Right lobe of liver (tissue), 6 donors: Measurements from ENCODE around the gene RIPOR2. TPM values are rescaled to one million over a fixed set of nuclear protein-coding genes. Genes with fewer than 3 reads are reported as not detected.

Source experiments
- ATAC-seq, 4 donors: fragments of 200-7000 bp; cut with Tn5 transposase; one replicate each; pipeline ENCODE4 v1.9.1; 2020; ENCODE audit warnings: mild to moderate bottlenecking in 4 of 4, moderate library complexity in 4 of 4
- DNase-seq, 3 donors: peaks; one replicate each; pipeline ENCODE4 v3.0.0-alpha.2; 2020
- H3K27ac ChIP-seq, 3 donors: fragments of 200-600 bp; one replicate each; pipeline ENCODE4 v1.8.0; 2022
- H3K27me3 ChIP-seq, 2 donors: fragments of 200-600 bp; one replicate each; pipeline ENCODE4 v1.8.0; 2022
- H3K36me3 ChIP-seq, 4 donors: fragments of 200-600 bp; sonication (generic) in 1 of 4; one replicate each; pipeline versions ENCODE4 v1.5.1 to v1.8.0; 2017 to 2022; ENCODE audit warnings: control low read depth in 1 of 4
- H3K4me1 ChIP-seq, 4 donors: fragments of 200-600 bp; sonication (generic) in 1 of 4; one replicate each; pipeline versions ENCODE4 v1.5.1 to v1.8.0; 2017 to 2022; ENCODE audit warnings: control low read depth in 1 of 4
- H3K4me3 ChIP-seq, 3 donors: fragments of 200-600 bp; one replicate each; pipeline ENCODE4 v1.8.0; 2022
- H3K9me3 ChIP-seq, 4 donors: fragments of 200-600 bp; sonication (generic) in 1 of 4; one replicate each; pipeline versions ENCODE4 v1.5.1 to v1.8.0; 2017 to 2022; ENCODE audit warnings: control low read depth in 1 of 4
- POLR2A ChIP-seq: fragments of 450-650 bp; IDR thresholded peaks from one replicate; pipeline ENCODE4 v1.6.1; 2017; ENCODE audit warnings: antibody characterized with exemption, mild to moderate bottlenecking
- WGBS: methylation state at CpG from one replicate; pipeline ENCODE4 v1.1.6; 2018; ENCODE audit warnings: low coverage, low lambda C conversion rate; ENCODE audit not compliant: insufficient coverage; ENCODE audit errors: missing lambda C conversion rate; 5-methylcytosine and 5-hydroxymethylcytosine counted together
- intact Hi-C, 2 donors: fragments of 100-400 bp; cut with DNase I; formaldehyde crosslinking; loops; one replicate each; pipeline versions ENCODE4 v1.11.2 to v1.14.1; 2022
- total RNA-seq, 6 experiments: library from RNA; depleted of rRNA in 2 of 6; stranded (reverse); fragments of >200 nt in 2 of 6; fragmentation: NEBNext Ultra II Directional in 3 of 6; extraction: Animal tissue kit (Norgen Biotek cat#: 25700) in 3 of 6; gene quantifications; one replicate each; pipeline versions ENCODE4 v1.1.0 to v1.2.4, GENCODE V29; 2016 to 2023
- TF ChIP-seq, protein P1 (sequence below), 4 donors: fragments of 200-600 bp in 3 of 4; fragments of 450-650 bp in 1 of 4; IDR thresholded peaks; one replicate each; pipeline versions ENCODE4 v1.5.1 to v1.8.0; 2016 to 2022; ENCODE audit warnings: antibody characterized with exemption in 4 of 4, mild to moderate bottlenecking in 2 of 4
- donor health status: DM: no; HTN: yes; CAD: no.
- donor health status: DM: no; HTN: no; CAD: no.
- donor health status: DM: no; HTN: no; CAD: no.
- donor health status: DM: no; HTN: yes; CAD: no.
- donor health status: DM: no; HTN: yes; CAD: no.

RIPOR2 gene
- total RNA-seq, 6 experiments from 2014 or later: 1.8 to 4.6 (median 3.5) TPM

DNA sequence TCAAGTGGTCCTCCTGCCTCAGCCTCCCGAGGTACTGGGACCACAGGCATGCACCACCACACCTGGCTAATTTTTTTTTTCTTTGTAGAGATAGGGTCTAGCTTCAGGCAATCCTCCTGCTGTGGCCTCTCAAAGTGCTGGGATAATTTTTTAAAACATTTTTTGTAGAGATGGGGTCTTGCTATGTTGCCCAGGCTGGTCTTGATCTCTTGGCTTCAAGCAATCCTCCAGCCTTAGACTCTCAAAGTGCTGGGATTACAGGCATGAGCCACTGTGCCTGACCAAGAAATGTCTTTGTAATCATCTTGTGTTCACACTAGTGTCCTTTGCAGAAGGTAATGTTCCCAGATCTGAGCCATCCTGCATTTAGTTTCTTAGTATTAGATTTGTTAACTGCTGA, 61.6 kb downstream of the RIPOR2 start:
- intact Hi-C loops: no loop called here
- H3K4me1 ChIP-seq: no peaks in the 10 kb centered on the region
- 89% methylated on average over 1 of the region's 1 CpG for WGBS
- ATAC-seq (no peak), DNase-seq (no peak)
- H3K27ac ChIP-seq: no peak overlapping the region
- H3K9me3 ChIP-seq: no peaks in the 10 kb centered on the region
- no peak overlapping the region for H3K4me3 ChIP-seq
- H3K27me3 ChIP-seq: no peaks in the 10 kb centered on the region
- H3K36me3 ChIP-seq: peaks cover 0 to 4% (median 0%) of the 10 kb centered on the region in 4 donors
- TF ChIP-seq, protein P1, sequence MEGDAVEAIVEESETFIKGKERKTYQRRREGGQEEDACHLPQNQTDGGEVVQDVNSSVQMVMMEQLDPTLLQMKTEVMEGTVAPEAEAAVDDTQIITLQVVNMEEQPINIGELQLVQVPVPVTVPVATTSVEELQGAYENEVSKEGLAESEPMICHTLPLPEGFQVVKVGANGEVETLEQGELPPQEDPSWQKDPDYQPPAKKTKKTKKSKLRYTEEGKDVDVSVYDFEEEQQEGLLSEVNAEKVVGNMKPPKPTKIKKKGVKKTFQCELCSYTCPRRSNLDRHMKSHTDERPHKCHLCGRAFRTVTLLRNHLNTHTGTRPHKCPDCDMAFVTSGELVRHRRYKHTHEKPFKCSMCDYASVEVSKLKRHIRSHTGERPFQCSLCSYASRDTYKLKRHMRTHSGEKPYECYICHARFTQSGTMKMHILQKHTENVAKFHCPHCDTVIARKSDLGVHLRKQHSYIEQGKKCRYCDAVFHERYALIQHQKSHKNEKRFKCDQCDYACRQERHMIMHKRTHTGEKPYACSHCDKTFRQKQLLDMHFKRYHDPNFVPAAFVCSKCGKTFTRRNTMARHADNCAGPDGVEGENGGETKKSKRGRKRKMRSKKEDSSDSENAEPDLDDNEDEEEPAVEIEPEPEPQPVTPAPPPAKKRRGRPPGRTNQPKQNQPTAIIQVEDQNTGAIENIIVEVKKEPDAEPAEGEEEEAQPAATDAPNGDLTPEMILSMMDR (IDR thresholded peaks at IDR 0.05): no peak
- no peak for TF ChIP-seq POLR2A

DNA sequence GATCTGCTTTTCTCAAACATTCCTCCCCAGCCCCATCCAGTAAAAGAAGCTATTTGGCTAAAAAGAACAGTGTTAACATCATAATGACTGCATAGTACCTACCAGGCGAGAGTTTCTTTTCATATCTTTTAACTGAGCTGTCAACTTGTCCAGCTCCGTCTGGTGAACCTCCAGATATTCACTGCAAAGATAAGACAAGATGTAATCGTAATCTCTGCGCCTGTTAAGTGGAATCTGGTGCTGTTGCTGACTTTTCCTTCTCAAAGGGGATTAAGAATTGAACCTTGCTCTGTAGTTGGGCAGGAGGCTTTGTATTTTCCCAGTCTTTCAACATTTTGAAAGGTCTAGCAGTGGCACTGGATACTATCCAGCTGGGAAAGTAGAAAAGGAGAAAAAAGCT, 63.0 kb downstream of the RIPOR2 start:
- WGBS: 62% methylated on average over 4 of the region's 4 CpGs

DNA sequence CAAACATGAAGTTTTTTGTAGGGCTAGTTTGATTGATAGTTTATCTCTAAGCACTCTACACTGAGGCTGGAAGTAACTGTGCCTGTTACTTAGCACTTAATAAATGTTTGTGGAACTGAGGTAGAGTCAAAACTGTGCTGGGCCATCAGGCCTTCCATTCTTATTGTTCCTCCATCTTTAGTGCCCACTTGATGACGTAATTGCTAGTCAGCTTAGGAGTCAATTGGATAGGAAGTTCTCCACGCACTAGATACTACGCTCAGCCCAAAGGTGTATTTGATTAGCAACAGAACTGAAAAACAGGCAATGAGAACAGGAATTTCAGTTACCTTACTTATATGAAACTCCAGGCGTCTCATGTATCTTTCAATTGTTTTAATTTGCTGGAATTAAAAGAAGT, 67.0 kb downstream of the RIPOR2 start:
- ATAC-seq (no peak), DNase-seq (no peak)
- H3K27ac ChIP-seq: no peak overlapping the region
- no peaks in the 10 kb centered on the region for H3K36me3 ChIP-seq
- 82% methylated on average over 4 of the region's 4 CpGs for WGBS
- TF ChIP-seq POLR2A: no peak
- TF ChIP-seq, protein P1 (IDR thresholded peaks at IDR 0.05): no peak
- no peaks in the 10 kb centered on the region for H3K27me3 ChIP-seq
- H3K9me3 ChIP-seq: no peaks in the 10 kb centered on the region
- intact Hi-C loops: no loop called here
- no peaks in the 10 kb centered on the region for H3K4me1 ChIP-seq
- H3K4me3 ChIP-seq: no peak overlapping the region

More for the DNA sequence above, 63.0 kb downstream of the RIPOR2 start:
- ATAC-seq (no peak), DNase-seq (no peak)
- Histone ChIP-seq H3K4me1 (no peaks in the 10 kb centered on the region), H3K4me3 (no peak overlapping the region), H3K36me3 (peaks cover 0 to 4% (median 0%) of the 10 kb centered on the region in 4 donors), H3K9me3 (no peaks in the 10 kb centered on the region), H3K27me3 (no peaks in the 10 kb centered on the region), H3K27ac (no peak overlapping the region)
- intact Hi-C loops: no loop called here
- TF ChIP-seq POLR2A: no peak
- TF ChIP-seq, protein P1 (IDR thresholded peaks at IDR 0.05): no peak

DNA sequence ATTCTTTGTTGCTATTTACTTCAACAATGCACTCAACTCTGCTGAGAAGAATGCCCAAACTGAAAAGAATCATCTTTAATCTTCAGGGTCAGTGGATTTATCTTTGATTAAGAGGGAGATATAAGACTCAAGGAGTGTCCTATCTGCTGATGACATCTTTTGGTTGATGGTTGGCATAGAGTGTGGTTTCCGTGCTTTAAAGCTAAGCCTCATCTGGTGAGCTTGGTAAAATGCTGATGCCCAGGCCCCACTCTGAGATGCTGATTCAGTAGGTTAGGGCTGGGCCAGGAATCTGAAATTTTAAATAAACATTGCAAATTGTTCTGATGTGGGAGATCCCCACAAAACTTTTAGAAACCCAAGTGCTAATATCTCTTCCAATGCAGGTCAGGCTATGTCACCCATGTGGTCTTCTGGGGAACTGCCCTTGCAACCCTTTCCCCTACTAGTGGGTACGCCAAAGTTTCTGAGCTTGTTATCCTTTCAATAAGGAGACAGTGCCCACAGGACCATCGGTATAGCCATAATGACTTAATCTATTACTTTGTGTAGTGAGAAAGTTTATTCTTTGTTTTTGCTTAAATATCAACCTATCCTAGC, 68.6 kb downstream of the RIPOR2 start:
- ATAC-seq (no peak), DNase-seq (no peak)
- H3K27ac ChIP-seq: no peak overlapping the region
- H3K36me3 ChIP-seq: no peaks in the 10 kb centered on the region
- H3K9me3 ChIP-seq: no peaks in the 10 kb centered on the region
- no peaks in the 10 kb centered on the region for H3K27me3 ChIP-seq
- WGBS: 71% methylated on average over 3 of the region's 3 CpGs
- intact Hi-C loops: no loop called here
- TF ChIP-seq POLR2A: no peak
- TF ChIP-seq, protein P1 (IDR thresholded peaks at IDR 0.05): no peak
- no peak overlapping the region for H3K4me3 ChIP-seq
- H3K4me1 ChIP-seq: no peaks in the 10 kb centered on the region
